ENCODE results near the gene TRIM26.
"Not testable (repeated sequence)": the region's sequence is repeated elsewhere in the genome, so short reads cannot be mapped to it uniquely, and the experiment has no call there.

The TRIM26 gene

GRCh38 chr6:30152910-30153610, 60.1 kb downstream of the TRIM26 start:
- DNase-seq: peak in 3 of 4 experiments; percentile 37 to 58 (median 38)

GRCh38 chr6:30152016-30152673, 61.1 kb downstream of the TRIM26 start:
- no peak for DNase-seq

GRCh38 chr6:30151580-30151979, 61.6 kb downstream of the TRIM26 start:
- DNase-seq: peak in 1 of 4 experiments; percentile 22

GRCh38 chr6:30150671-30151395, 62.4 kb downstream of the TRIM26 start:
- no peak for DNase-seq

GRCh38 chr6:30149858-30150550, 63.2 kb downstream of the TRIM26 start:
- DNase-seq: peak in 1 of 4 experiments; percentile 20

GRCh38 chr6:30149234-30149633, 64.0 kb downstream of the TRIM26 start:
- DNase-seq: no peak

- no peak for DNase-seq
Measured at GRCh38 chr6:30147096-30147495, 66.1 kb downstream of the TRIM26 start.

GRCh38 chr6:30145818-30146217, 67.4 kb downstream of the TRIM26 start:
- no peak for DNase-seq

- no peak for DNase-seq
Measured at GRCh38 chr6:30144811-30145210, 68.4 kb downstream of the TRIM26 start.

- no peak for DNase-seq
Measured at GRCh38 chr6:30143780-30144179, 69.4 kb downstream of the TRIM26 start.

- DNase-seq: no peak
Measured at GRCh38 chr6:30142665-30143064, 70.5 kb downstream of the TRIM26 start.

GRCh38 chr6:30140240-30140639, 73.0 kb downstream of the TRIM26 start:
- not testable (repeated sequence) for DNase-seq

GRCh38 chr6:30136570-30137286, 76.5 kb downstream of the TRIM26 start:
- DNase-seq: no peak

- no peak for DNase-seq
Measured at GRCh38 chr6:30135757-30136156, 77.4 kb downstream of the TRIM26 start, which contains the start of gene TRIM40. TRIM40 (plus strand) TSS chr6:30136140; CDS start chr6:30137037, 897 bp downstream.

GRCh38 chr6:30135147-30135546, 78.1 kb downstream of the TRIM26 start:
- no peak for DNase-seq

Data from suppressor macrophage (primary cell).